ENCODE results near the gene TDRD12.

The TDRD12 gene

GRCh38 chr19:32858155-32858554 lies 138.6 kb downstream of the TDRD12 start:
- no peak overlapping the region for H3K4me3 ChIP-seq (ENCODE audit: low read depth, low read length)
- CTCF ChIA-PET = no interaction called here
- TF ChIP-seq CTCF (IDR thresholded peaks at IDR 0.05; ENCODE audit: insufficient read depth, low read length, missing control alignments) = no peak
- POLR2A ChIA-PET = no interaction called here
- DNase-seq (ENCODE audit: low read depth, low spot score) = no peak

GRCh38 chr19:32858559-32858958 lies 139.0 kb downstream of the TDRD12 start:
- no peak for TF ChIP-seq CTCF (IDR thresholded peaks at IDR 0.05; ENCODE audit: insufficient read depth, low read length, missing control alignments)
- H3K4me3 ChIP-seq (ENCODE audit: low read depth, low read length) = no peak overlapping the region
- ChIA-PET CTCF (no interaction called here), POLR2A (no interaction called here)
- no peak for DNase-seq (ENCODE audit: low read depth, low spot score)

DNA sequence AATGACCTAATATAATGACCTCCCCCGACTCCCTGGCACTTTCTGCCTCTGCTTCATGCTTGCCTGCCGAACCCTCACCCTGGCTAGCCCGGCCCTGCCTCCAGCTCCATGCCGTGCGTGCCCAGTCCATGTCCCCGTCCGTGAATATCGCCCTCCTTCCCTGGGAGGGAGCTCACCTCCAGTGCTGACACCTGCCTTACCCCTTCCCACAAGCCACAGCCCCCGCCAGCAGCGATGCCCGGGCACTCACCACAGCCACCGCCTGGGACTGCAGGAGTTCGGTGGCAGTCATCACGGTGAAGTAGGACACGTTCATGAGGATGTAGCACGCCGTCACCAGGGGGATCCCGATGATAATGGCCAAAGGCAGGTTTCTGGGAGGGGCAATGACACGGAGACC lies 140.0 kb downstream of the TDRD12 start:
- ChIA-PET POLR2A (no interaction called here), CTCF (no interaction called here)
- no peak overlapping the region for H3K4me3 ChIP-seq (ENCODE audit: low read depth, low read length)
- TF ChIP-seq CTCF (IDR thresholded peaks at IDR 0.05; ENCODE audit: insufficient read depth, low read length, missing control alignments) = no peak
- no peak for DNase-seq (ENCODE audit: low read depth, low spot score)

DNA sequence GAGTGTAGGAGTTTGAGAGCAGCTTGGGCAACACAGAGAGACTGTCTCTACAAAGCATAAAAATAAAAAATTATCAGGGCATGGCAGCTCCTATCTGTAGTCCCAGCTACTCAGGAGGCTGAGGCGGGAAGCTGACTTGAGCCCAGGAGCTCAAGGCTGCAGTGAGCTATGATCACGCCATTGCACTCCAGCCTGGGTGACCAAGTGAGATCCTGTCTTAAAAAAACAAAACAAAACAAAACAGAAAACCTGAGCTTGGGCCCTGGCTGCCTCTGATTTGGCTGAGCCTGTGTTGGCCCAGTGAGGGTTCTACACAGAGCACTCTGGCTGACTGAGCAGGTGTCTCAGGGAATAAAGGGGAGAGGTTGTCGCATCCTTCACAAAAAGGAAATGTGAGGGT lies 142.0 kb downstream of the TDRD12 start:
- no peak for DNase-seq (ENCODE audit: low read depth, low spot score)
- ChIA-PET CTCF (no interaction called here), POLR2A (no interaction called here)
- H3K4me3 ChIP-seq (ENCODE audit: low read depth, low read length) = no peak overlapping the region
- no peak for TF ChIP-seq CTCF (IDR thresholded peaks at IDR 0.05; ENCODE audit: insufficient read depth, low read length, missing control alignments)

GRCh38 chr19:32862173-32862572 lies 142.6 kb downstream of the TDRD12 start:
- POLR2A ChIA-PET = no interaction called here
- no peak for TF ChIP-seq CTCF (IDR thresholded peaks at IDR 0.05; ENCODE audit: insufficient read depth, low read length, missing control alignments)
- no peak overlapping the region for H3K4me3 ChIP-seq (ENCODE audit: low read depth, low read length)
- CTCF ChIA-PET = no interaction called here
- no peak for DNase-seq (ENCODE audit: low read depth, low spot score)

DNA sequence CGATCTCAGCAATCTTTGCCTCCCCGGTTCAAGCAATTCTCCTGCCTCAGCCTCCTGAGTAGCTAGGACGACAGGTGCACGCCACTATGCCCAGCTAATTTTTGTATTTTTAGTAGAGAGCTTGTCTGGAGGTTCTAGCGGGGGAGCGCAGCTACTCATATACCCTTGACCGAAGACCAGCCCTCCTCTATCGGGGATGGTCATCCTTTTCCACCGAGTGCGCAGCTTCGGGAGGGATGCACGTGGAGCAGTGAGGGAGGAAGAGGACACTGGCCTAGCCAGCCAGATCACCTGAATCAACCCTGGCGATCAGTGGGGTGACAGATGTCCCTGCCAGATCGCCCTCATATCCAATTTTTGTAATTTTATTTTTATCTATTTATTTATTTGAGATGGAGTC lies 143.2 kb downstream of the TDRD12 start:
- TF ChIP-seq CTCF (IDR thresholded peaks at IDR 0.05; ENCODE audit: insufficient read depth, low read length, missing control alignments) = no peak
- ChIA-PET POLR2A (no interaction called here), CTCF (no interaction called here)
- no peak for DNase-seq (ENCODE audit: low read depth, low spot score)
- H3K4me3 ChIP-seq (ENCODE audit: low read depth, low read length) = no peak overlapping the region

Measured in AG04449 (cell line).